ENCODE measurements around the gene PLD5. TPM values are rescaled to one million over a fixed set of nuclear protein-coding genes. Genes with fewer than 3 reads are reported as not detected.

Gene PLD5
- total and polyA plus RNA-seq, 2 donors (not counting 3 experiments of a cell fraction or from before 2014, with no cell fraction given), result not detected

- H3K4me1 ChIP-seq (ENCODE audit: control insufficient read depth, extremely low read depth, insufficient read depth, low read length), result no peaks in the 10 kb centered on the region
- dilution Hi-C loops (cut with MboI; ENCODE audit: extremely low pct_ligation_motif_present, low sequenced_read_pairs) (no loop called here), intact Hi-C loops (cut with micrococcal nuclease) (no loop called here)
- no peak overlapping the region for H3K4me2 ChIP-seq (ENCODE audit: insufficient read depth, low read length)
- TF ChIP-seq, protein P1, sequence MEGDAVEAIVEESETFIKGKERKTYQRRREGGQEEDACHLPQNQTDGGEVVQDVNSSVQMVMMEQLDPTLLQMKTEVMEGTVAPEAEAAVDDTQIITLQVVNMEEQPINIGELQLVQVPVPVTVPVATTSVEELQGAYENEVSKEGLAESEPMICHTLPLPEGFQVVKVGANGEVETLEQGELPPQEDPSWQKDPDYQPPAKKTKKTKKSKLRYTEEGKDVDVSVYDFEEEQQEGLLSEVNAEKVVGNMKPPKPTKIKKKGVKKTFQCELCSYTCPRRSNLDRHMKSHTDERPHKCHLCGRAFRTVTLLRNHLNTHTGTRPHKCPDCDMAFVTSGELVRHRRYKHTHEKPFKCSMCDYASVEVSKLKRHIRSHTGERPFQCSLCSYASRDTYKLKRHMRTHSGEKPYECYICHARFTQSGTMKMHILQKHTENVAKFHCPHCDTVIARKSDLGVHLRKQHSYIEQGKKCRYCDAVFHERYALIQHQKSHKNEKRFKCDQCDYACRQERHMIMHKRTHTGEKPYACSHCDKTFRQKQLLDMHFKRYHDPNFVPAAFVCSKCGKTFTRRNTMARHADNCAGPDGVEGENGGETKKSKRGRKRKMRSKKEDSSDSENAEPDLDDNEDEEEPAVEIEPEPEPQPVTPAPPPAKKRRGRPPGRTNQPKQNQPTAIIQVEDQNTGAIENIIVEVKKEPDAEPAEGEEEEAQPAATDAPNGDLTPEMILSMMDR (IDR thresholded peaks at IDR 0.05; ENCODE audit: extremely low read depth in 1 of 2, insufficient read depth in 1 of 2, low read depth in 1 of 2, low read length in 2 of 2), result no peak
- TF ChIP-seq POLR2A (IDR thresholded peaks at IDR 0.05; ENCODE audit: low read depth, low read length), result no peak
- no peak overlapping the region for H3K4me3 ChIP-seq (replicated peaks in 1 of 3; ENCODE audit: insufficient read depth in 1 of 3, low read depth in 1 of 3, low read length in 3 of 3)
- no TSS peak for BruUV-seq (replicated peaks)
- no peak overlapping the region for H3K27ac ChIP-seq (ENCODE audit: insufficient read depth, low read depth, low read length)
- DNase-seq (ENCODE audit: low read depth, low spot score) (no peak), FAIRE-seq (no peak)
- no peak overlapping the region for H3K9ac ChIP-seq (replicated peaks; ENCODE audit: extremely low read depth, insufficient read depth, low read length)
- H3K36me3 ChIP-seq (ENCODE audit: control insufficient read depth in 2 of 2, extremely low read depth in 1 of 2, insufficient read depth in 2 of 2, low read length in 2 of 2), result no peaks in the 10 kb centered on the region
- POLR2A ChIA-PET, result no interaction called here
- peaks cover 2% of the 10 kb centered on the region for H3K9me3 ChIP-seq (replicated peaks; ENCODE audit: control insufficient read depth, insufficient read depth, low read length)
- no peak overlapping the region for H2AFZ ChIP-seq (ENCODE audit: low read depth, low read length)
- H3K79me2 ChIP-seq (ENCODE audit: control insufficient read depth, insufficient read depth, low read length), result no peaks in the 10 kb centered on the region
- no peaks in the 10 kb centered on the region for H3K27me3 ChIP-seq (ENCODE audit: control insufficient read depth in 2 of 2, insufficient read depth in 2 of 2, low read length in 2 of 2)
- H4K20me1 ChIP-seq (replicated peaks; ENCODE audit: control insufficient read depth, extremely low read depth, insufficient read depth, low read length), result no peaks in the 10 kb centered on the region
- CTCF ChIA-PET, result no interaction called here
- H3K9me1 ChIP-seq (replicated peaks; ENCODE audit: control insufficient read depth, extremely low read depth, insufficient read depth, low read length), result no peaks in the 10 kb centered on the region
Measured at GRCh38 chr1:242568666-242569065, 44.2 kb upstream of the PLD5 start.

- no peak overlapping the region for H2AFZ ChIP-seq (ENCODE audit: low read depth, low read length)
- ChIA-PET CTCF (no interaction called here), POLR2A (no interaction called here)
- DNase-seq (ENCODE audit: low read depth, low spot score) (no peak), FAIRE-seq (no peak)
- no peaks in the 10 kb centered on the region for H3K36me3 ChIP-seq (ENCODE audit: control insufficient read depth in 2 of 2, extremely low read depth in 1 of 2, insufficient read depth in 2 of 2, low read length in 2 of 2)
- H3K27ac ChIP-seq (ENCODE audit: insufficient read depth, low read depth, low read length), result no peak overlapping the region
- peaks cover 2% of the 10 kb centered on the region for H3K9me3 ChIP-seq (replicated peaks; ENCODE audit: control insufficient read depth, insufficient read depth, low read length)
- dilution Hi-C loops (cut with MboI; ENCODE audit: extremely low pct_ligation_motif_present, low sequenced_read_pairs) (no loop called here), intact Hi-C loops (cut with micrococcal nuclease) (no loop called here)
- H3K79me2 ChIP-seq (ENCODE audit: control insufficient read depth, insufficient read depth, low read length), result no peaks in the 10 kb centered on the region
- H3K4me2 ChIP-seq (ENCODE audit: insufficient read depth, low read length), result no peak overlapping the region
- H3K4me1 ChIP-seq (ENCODE audit: control insufficient read depth, extremely low read depth, insufficient read depth, low read length), result no peaks in the 10 kb centered on the region
- no peaks in the 10 kb centered on the region for H3K27me3 ChIP-seq (ENCODE audit: control insufficient read depth in 2 of 2, insufficient read depth in 2 of 2, low read length in 2 of 2)
- TF ChIP-seq, protein P1 (IDR thresholded peaks at IDR 0.05; ENCODE audit: extremely low read depth in 1 of 2, insufficient read depth in 1 of 2, low read depth in 1 of 2, low read length in 2 of 2), result no peak
- no peak for TF ChIP-seq MYC (IDR thresholded peaks at IDR 0.05; ENCODE audit: low read depth, low read length)
- TF ChIP-seq JUN (IDR thresholded peaks at IDR 0.05; ENCODE audit: borderline replicate concordance, insufficient read depth, insufficient read length, low read depth), result no peak
- no peak for TF ChIP-seq POLR2A (IDR thresholded peaks at IDR 0.05; ENCODE audit: low read depth, low read length)
- TF ChIP-seq, protein P2, sequence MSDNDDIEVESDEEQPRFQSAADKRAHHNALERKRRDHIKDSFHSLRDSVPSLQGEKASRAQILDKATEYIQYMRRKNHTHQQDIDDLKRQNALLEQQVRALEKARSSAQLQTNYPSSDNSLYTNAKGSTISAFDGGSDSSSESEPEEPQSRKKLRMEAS (IDR thresholded peaks at IDR 0.05; ENCODE audit: insufficient read depth, insufficient read length), result no peak
- TF ChIP-seq FOS (IDR thresholded peaks at IDR 0.05; ENCODE audit: borderline replicate concordance, insufficient read depth, low read length), result no peak
- no peak for TF ChIP-seq GATA2 (IDR thresholded peaks at IDR 0.05; ENCODE audit: insufficient read depth, insufficient read length, low read depth, low read length)
- no peak for TF ChIP-seq POLR2AphosphoS5 (IDR thresholded peaks at IDR 0.05; ENCODE audit: insufficient read depth, low read depth, low read length)
- no peak for TF ChIP-seq EZH2 (IDR thresholded peaks at IDR 0.05; ENCODE audit: borderline replicate concordance, low read depth, low read length, severe bottlenecking)
- BruUV-seq (replicated peaks), result no TSS peak
- no peaks in the 10 kb centered on the region for H4K20me1 ChIP-seq (replicated peaks; ENCODE audit: control insufficient read depth, extremely low read depth, insufficient read depth, low read length)
- H3K9me1 ChIP-seq (replicated peaks; ENCODE audit: control insufficient read depth, extremely low read depth, insufficient read depth, low read length), result no peaks in the 10 kb centered on the region
- H3K9ac ChIP-seq (replicated peaks; ENCODE audit: extremely low read depth, insufficient read depth, low read length), result no peak overlapping the region
- no peak overlapping the region for H3K4me3 ChIP-seq (replicated peaks in 1 of 3; ENCODE audit: insufficient read depth in 1 of 3, low read depth in 1 of 3, low read length in 3 of 3)
Measured at GRCh38 chr1:242567596-242567995, 43.1 kb upstream of the PLD5 start.

Measured in endothelial cell of umbilical vein (primary cell).